Fibroblast of upper back skin (primary cell): ENCODE measurements around the gene KLHL2.
"Not testable (repeated sequence)": the region's sequence is repeated elsewhere in the genome, so short reads cannot be mapped to it uniquely, and the experiment has no call there.

Experiments
- DNase-seq: peaks from one replicate; pipeline ENCODE4 v3.0.0-alpha.2; 2013

KLHL2 gene

DNA sequence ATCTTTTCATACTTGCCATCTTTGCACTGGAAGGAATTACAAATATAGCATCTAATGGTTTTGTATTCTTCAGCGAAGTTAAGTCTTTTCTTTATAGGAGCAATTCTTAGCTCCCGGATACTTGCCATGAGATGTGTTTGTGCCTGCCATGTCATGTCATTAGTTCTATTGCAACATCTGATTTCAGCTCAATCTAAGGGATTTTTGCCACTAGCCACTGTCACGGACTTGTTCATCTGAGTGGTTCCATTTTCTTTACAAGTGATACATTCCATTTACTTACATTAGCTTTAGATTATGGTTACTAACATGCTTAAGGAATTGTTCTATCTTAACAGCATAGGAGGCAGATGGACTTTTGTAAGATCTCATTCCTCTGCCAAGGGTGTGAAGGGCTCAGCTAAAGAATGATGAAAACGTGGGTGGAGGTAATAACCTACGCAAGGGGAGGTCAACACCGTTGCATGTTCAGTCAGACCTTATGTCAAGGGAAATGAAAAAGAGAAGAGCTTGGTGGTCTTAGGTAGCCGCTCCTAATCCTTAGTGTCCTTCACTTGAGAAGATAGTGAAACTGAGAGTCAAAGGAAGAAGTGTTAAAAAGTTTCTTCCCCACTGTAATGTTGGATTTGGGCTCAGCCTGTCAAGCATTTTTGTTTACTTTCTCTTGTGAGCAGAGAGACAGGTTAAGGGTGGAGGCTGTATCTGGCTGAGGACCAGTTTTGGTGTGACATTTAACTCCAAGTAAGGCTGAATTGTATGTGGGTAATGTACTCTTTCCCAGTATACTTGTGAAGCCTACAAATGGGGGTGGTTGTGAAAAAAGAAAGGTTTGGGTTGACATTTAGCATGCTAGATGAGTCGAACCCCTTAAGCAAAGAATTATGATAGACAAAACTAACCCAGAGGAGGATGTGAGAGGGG is 3.6 kb upstream of the KLHL2 start:
- DNase-seq, result no peak

DNA sequence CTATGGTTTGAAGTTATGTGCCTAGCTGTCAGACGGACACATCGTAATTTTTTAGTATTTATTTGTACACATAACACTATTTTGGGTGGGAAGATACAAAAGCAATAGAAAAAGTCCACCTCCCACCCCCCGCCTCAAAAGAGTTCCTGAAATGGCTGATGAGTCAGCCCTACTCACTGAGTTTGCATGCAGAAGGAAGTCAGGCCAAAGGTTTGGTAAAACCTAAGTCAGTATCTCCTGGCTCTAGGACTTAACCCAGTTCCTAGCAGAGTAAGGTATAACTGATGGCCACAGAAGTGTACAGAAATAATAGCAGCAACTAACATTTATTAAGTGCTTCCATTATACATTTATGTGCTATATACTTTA is 2.9 kb upstream of the KLHL2 start:
- peak; percentile 49 for DNase-seq

DNA sequence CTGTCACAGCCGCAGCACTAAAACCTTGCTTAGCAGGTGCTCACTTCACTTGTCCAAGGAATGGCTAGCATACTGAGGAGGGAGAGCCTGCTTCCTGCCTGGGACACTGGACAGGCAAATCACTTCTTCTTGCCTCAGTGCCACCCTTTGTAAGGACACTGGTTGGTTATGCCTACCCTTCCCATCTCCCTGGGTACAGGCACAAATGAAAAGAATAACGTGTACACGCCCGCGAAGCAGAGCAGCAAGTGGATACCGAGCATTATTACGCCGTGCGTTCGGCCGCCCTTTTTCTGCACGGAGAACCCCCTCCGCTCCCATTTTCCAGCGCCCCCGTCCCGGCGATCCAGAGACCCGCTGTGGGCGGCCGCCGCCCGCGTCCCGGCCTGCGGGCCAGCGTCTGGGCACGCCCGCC is 338 bp upstream of the KLHL2 start:
- no peak for DNase-seq

DNA sequence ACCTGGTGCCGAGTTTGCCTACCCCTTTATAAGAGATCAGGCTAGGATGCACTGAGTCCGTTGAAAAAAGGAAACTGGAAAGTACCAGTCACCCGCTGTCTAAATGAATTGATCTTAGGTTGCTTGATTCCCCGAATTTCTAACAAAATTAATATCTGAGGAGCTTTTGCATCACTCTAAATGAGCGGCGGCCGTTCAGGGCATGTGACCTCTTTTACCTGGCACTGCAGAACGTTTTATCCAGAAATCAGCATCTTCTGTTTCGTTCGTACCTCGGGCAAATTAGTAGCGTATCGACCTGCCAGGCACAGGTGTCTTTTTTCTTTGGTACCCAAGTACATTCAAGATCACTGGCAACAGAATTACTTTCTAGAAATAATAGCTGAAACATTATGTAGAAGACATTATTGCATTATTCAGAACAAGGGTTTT is 876 bp downstream of the KLHL2 start:
- no peak for DNase-seq

DNA sequence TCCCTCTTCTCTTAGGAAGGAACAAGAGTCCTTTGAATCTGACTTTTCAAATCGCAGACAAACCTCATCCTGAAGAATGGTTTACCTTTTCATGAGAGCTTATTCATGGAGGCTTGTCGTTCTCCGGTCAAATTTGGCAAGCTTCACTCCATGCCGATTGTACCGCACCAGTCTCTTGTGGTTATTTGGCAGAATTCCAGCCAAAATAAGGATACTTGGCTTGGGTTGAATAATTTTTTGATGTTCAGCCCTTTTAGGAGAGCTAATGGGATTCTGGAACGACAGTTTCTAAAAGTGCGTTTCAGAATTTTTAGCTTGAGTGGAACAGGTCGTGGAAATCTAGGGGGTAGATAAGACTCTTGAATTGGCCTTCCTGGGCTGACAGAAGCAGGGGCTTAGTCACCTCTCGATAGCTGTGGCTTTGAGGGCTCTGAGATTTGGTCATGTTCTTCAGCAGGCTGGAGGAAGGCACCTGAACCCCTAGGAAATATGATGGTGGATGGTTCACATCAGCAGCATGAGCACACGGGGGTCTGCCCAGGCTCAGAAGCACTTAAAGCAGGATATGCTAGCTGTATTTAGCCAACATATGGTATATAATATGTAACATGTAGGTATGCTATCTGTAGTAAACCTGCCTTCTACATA is 1.5 kb downstream of the KLHL2 start:
- DNase-seq, result no peak

DNA sequence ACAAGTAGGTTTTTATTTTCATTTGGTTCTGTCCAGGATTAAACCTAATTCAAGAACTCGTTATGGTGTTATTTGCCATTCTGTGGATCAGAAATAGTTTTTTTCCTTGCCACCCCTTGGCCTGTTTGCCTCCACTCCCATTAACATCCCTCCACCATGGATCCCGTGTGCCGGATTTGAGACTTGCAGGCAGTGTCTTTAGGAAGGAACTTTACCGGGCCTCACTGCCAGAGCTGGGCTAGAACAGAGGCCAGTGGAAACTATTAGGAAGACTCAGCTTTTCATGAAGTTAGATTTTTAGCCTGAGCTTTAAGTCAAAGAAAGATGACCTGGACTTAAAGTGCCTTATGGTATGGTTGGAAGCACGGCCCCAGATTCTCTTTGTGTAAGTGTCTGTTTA is 2.4 kb downstream of the KLHL2 start:
- no peak for DNase-seq

DNA sequence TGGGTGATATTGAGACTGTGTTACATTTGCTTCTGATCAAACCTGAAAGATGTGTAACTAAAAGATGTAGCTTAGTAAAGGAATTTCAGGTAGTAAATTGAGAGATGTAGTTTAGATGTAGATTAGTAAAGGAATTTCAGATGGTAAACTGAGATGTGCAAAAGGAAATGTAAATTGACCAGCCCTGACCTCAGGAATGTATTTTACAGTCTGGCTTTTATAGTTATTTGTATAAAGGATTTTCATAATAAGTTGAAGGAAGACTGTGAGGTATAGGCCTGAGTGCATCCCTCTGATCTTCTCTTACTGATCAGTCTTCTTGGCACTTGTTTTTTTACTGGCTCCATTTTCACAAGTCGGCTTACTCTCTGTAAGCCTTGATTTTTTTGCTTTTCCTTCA is 3.2 kb downstream of the KLHL2 start:
- peak; percentile 21 for DNase-seq

DNA sequence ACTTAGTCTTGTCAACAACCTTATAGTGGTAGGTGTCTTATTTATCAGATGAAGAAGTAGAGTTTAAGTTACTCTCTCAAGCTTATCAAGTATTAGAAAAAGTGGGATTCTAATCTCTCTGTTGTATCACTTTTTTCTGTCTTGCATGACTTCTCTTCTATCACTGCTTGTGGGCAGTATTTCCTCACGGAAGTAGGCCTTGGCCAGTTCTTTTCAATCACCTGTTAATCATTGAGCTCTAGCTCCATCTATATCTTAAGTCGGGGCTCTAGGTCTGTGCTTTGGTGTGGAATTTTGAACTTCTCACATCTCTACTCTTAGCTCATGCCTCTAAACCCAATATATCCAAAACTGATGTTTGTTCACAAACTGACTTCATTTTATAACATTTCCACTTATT is 5.3 kb downstream of the KLHL2 start:
- not testable (repeated sequence) for DNase-seq

DNA sequence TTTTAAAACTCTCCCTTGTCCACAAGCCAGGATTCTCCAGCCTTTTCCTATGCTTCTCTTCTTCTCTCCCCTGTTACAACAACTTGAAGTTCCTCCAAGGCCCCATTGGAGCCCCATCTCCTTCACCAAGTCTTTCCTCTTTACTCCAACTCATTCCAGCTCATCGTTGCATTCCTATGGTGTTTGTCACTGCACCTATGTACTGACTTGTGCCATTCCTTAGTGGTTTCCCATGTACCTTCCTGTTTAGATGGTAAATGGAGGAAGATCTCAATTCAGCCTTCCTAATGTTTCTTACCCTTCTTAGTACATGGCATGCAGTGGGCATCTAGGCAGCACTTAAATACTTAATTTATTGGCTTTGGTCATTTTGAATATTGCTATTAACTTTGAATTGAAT is 6.0 kb downstream of the KLHL2 start:
- not testable (repeated sequence) for DNase-seq

DNA sequence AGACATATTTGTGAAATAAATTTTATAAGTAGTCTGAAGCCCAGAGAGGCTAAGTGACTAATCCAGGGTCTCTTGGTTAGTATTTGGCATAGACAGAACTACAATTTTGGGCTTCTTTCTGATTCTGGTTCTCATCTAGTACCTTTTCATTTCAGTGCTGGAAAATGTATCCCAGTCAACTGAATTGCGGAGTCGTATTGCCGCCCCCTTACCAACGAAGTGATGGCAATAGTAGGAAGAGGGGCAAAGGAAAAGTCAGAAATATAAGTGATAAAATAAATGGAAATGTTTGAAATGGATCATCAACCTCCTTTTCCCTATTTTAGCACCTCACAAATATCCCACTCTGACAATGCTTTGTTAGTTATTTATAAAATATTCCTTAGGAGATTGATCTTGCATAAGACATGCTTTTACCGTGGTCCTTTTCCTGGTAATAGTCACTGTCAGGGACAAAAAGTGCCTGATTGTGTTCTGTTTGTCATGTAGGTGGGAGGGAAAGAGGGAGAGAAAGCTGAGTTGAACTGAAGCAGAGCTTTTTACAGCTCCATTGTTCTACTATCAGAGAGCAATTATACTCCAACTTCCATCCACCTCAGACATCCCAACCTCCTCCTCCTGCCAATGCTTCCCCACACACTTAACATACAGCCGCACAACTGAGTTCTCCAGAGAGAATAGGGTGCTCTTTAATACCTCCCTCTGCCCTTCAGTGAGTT is 6.8 kb downstream of the KLHL2 start:
- not testable (repeated sequence) for DNase-seq

DNA sequence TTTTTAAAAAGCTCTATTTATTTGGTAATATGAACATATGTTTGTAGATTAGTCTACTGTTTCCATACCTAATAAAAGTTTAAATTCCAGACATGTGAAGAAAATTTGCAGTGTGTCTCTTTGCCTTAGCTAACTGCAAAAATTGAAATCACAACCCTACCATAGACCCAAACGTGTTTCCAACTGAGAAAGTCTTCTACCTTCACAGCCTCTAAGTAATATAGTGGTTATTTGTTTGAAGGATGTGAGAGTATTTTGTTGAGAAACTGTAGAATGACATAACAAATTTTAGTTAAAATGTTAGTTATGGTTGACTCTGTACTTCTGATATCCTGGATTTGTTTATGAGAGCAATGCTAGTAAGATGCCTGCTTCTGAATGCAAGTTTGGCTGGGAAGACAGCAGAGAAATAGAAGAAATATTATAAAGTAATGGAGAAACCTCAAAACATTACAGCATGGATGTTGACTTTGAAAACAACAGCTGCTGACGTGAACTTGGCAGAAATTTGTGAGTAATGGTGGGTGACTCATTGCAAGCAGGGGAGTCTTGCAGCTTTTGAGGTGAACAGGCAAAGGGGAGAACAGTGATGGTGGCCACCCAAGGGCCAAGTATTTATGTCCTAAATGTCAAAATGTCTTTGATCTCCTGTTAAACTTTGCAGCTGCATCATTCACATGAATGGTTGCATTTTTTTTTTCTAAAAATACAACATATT is 7.8 kb downstream of the KLHL2 start:
- DNase-seq, result peak; percentile 91

DNA sequence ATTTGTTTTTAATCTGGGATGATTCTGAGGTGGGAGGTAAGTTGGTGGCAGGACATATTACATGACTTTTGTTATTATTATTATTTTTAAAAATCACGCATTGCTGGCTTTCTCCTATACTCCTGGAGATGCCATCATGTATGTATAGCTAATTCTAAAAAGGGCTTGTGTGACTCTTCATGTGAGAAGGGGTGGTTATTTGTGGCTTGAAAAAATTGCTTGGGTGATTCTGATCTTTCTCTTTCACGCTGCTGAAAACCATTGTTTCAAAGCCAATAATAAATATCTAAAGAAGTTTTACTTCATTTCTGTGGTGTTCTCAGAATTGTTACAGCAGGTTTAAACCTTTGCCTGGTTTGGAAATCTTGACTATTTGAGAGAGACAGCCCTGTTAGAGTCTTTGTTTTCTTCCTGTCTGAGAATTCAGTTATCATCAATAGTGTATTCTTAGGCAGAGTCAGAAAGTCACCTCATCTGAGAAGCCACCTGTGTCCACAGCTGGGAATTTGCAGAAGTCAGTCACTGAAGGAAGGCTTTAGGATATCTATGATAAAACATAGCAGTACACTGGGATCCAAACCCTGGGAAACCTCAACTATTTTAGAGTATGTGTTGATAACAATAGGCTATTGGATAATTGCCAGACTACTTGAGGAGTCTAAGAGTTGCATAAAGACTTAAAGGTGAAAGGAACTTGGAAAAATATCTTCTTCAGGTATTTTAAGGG is 8.6 kb downstream of the KLHL2 start:
- DNase-seq, result peak; percentile 13

DNA sequence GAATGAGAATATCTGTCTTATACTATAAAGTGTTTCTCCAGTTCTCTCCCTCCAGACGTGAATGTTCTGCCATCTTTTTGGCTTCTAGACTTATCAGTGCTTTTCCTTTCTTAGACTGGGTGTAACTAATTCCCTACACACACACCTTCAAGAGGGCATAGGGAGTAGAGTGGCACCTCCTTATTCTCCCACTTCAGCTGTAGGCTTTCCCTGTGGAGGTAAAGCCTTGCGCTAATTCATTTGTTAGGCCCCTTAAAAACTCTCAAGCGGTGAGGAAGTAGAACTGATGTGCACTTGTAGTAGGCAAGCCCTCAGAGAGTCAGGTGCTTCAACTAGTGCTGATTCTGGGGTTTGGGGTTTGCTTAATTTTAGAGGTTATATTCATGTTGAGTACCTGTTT is 10.0 kb downstream of the KLHL2 start:
- no peak for DNase-seq

DNA sequence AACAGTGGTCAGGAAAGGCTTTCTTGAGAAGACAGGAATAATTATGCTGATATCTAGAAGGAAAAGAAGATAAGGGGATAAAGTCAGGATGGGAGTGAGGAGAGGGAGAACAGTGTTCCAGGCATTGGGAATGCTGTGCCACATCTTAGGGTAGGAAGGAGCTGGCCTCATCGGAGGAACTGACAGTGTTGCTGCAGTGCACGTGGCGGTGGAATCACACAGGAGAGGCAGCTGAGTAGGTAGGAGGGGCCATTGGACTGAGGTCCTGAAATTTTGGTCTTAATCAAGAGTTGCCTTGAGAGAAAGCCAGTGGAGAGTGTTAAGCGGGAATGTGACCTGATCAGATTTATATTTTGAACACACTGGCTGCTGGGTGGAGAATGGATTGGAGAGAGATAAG is 13.9 kb downstream of the KLHL2 start:
- DNase-seq, result not testable (repeated sequence)

DNA sequence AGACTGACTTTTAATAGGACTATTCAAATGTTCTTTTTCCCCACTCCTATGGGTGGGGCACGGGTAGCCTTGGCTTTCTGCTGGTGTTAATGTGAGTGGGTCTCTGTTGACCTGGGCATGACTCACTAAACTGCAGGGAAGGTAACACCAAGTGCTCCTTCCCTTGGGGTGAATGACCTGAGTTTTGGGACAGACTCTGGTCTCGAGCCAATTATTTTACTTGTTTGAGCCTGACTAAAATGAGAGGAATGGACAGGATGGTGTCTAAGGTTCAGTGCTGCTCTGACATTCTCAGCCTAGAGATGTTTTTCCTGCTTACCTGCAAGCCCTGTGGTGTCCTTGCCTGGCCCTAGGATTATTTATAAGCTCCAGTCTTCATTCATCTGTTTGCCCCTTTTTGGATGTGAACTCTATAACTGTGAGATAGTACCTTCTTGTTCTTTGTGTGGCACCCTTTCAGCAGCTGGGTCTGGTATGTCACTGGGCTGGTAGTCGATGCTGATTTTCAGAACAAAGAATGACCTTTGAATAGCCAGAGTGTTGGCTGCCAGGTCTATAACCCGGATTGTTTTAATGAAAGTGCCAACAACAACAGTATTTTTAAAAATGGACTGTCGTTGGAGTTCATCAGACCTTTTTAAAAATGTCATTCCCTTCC is 14.8 kb downstream of the KLHL2 start:
- not testable (repeated sequence) for DNase-seq

DNA sequence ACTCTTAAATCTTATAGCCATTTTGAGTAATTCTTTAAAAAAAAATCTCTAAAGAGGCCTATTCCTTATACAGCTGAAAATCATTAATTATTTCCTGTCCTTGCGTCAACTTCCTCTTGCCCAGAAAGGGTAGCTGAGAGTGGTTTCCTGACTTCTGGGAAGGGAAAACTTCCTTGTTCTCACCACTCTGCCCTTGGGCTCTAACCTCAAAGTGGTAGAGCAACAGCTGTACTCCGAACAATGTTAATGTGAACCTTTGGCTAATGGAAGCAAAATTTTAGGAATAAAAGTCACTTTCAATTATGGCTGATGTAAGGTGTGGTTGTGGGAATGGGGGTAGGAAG is 15.3 kb downstream of the KLHL2 start:
- DNase-seq, result peak; percentile 35

DNA sequence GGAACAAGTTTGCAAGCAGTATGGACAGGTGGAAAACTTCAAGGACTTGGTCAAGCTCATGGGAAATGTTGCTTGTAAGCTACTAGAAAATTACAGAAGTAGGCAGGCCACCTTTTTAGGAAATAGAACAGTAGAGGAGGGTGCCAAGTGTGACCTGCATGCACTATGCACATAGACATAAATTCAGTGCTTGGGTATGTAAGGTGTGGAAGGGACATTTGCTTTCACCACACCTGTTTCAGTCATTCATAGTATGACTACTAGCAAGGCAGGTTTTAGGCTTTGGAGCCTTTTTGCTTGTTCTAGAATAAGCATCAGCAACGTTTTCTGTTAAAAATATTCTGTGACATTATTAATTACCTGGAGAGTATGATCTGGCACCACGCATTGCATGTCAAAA is 20.0 kb downstream of the KLHL2 start:
- DNase-seq, result not testable (repeated sequence)

DNA sequence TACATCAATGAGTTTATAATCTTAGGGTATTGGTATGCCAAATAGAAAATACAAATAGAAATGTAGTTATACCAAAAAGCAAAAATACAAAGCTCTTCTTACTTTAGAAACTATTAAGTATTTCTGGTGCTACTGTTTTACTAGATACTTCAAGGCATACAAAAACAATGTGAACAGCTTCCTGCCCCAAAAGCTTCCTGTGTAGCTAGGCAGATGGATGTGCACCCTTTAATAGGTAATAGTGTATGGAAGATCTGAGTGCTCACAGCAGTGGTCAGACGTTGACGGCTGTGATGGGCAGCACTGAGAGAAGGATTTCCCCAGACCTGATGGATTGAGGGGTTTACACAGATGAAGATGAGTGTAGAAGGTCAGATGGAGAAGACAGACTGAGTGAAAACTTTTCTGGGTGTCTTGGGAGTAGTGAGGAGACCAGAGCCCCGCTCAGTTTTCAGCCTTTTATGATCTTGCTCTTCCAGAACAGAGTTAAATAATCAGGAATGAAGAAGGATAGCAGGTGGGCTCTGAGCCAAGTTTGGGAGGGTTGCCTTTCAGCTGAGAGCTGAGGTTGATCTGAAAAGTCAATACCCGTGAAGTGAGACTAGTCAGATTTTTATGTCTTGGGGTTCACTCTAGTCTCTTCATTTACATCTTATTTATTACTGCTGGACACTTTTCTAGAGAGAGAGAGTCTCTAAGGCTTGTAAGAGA is 22.3 kb downstream of the KLHL2 start:
- DNase-seq, result not testable (repeated sequence)

DNA sequence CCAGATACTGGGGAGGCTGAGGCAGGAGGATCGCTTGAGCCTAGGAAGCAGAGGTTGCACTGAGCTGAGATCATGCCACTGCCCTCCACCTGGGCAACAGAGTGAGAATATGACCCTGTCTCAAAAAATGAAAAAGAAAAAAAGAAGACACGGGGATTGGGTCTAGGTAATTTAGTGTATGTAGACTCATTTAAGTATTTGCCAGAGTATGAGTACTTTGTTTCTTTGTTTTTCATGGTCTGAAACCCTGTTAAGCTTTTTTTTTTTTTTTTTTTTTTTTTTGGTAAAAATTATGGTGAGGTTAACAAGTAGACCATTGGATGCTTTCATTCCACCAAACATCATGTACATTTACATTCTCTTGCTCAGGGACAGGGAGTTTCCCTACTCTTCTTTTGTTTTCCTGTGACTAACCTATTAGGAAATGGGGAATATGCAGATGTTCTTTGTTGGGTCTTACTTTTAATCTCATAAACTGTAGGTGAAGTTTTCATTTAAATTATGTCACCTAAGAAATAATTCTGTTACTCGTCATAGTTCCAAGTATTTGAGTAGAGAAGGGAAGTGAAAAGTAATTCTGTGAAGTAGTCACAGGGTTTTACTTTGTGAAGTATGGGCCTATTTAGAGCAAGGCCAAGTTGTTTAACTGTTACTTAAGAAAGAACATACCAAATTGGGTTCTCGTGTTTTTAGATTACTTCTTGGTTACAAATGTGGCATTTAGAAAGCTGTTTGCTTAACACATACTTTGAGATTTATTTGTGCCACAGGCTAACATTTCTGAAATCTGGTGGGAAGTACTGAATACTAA is 25.5 kb downstream of the KLHL2 start:
- not testable (repeated sequence) for DNase-seq

DNA sequence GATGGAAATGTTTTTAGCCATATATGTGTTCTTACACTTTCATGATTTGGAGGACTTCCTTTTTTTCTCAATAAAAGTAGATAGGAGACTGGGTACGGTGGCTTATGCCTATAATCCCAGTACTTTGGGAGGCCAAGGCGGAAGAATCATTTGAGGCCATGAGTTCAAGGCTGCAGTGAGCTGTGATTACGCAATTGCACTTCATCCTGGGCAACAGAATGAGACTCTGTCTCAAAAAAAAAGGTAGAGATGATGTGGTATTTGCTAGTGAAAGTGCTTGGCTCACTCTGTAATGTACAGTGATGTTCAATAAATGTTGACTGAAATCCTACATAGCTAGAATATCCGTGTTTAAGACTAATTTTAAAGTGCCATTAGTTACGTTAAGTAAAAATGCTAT is 27.4 kb downstream of the KLHL2 start:
- DNase-seq, result no peak
